Brain pericyte (primary cell): ENCODE data around the gene BTBD17.

Experiments
- DNase-seq: peaks from one replicate; pipeline ENCODE4 v3.0.0-alpha.2; 2012; ENCODE audit warnings: low read depth, low spot score

The BTBD17 gene

DNA sequence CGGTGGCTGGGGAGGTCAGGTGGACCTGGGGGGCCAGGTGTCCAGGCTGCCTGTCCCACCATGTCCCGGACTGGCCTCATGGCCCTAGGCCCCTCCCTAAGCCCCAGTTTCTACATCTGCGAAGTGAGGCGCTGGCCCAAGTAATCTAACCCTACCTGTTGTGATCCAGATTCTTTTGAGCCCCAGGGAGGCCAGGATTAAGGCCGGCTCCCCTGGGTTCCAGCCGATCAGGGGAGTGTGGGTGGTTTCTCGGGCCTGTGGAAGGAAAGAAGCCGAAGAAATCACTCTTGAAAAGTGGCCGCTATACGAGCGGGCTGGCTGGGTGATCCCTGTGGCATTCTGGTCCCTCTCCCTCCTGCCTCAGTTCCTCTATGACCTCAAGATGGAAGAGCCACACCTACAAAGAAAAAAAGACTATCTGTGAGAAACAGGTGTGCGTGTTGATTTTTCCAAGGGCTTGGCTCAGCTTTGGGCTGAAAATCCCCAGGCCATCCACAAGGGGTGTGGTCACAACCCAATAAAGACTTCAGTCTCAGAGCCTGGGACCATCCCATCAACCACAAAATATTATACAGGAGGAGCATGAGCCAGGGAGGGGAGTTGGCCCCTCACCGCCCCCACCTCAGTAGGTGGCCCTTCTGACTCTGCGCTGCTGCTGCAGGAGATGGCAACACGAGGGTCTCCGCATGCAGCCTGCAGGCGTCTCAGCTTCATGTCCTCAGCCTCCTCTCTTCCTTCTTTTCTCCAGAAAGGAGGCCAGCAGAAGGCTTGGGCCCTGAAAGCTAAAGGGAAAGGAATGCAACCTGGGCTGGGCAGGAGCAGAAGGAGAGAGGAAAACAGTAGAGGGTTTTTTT, 25.9 kb upstream of the BTBD17 start:
- no peak for DNase-seq

DNA sequence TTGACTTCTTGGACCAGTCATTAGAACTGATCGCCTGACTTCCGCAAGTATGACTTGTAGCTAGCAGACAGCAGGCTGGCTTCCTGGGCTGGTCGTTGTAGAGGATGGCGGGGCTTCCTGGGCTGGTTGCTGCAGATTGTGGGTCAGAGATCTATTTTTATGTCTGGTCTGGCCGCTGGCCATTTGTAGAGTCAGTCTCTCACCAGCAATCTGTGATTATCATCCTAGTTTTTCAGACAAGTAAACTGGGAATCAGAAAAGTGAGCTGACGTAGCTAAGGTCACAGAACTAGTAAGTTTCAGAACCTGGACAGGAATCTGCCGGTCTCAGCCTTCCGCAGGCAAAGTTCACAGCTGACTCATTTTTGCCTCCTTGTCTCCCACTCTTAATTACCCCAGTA, 24.7 kb upstream of the BTBD17 start:
- no peak for DNase-seq

DNA sequence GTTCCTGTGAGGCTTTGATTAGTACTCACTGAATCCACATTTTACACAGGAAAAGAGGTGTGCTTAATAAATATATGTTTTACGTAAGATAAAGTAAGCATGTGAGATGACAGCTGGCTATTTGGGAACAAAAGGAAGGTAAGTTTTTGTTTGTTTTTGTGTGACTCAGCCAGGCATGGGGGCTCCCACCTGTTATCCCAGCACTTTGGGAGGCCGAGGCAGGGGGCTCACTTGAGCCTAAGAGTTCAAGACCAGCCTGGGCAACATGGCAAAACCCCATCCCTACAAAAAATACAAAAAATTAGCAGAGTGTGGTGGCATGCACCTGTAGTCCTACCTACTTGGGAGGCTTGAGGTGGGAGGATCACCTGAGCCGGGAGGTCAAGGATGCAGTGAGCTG, 23.5 kb upstream of the BTBD17 start:
- no peak for DNase-seq

DNA sequence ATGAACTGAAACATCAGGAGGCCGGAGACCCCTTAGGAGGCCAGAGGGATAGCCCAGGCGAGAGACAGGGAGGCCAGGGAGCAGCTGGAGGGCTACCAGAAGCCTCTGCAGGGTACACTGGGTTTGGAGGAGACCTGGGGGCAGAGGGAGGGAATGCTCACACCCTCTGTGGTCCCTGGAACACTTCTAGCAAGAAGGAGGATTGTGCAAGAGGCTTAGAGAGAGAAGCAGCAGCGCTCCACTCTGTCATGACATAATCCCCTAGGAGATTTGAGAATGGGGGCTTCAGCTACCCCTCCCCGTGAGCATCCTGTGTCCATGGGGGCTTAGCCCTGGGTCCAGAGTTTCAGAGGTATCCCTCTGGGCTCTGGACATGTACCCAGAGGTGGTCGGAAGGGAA, 21.5 kb upstream of the BTBD17 start:
- DNase-seq = no peak

DNA sequence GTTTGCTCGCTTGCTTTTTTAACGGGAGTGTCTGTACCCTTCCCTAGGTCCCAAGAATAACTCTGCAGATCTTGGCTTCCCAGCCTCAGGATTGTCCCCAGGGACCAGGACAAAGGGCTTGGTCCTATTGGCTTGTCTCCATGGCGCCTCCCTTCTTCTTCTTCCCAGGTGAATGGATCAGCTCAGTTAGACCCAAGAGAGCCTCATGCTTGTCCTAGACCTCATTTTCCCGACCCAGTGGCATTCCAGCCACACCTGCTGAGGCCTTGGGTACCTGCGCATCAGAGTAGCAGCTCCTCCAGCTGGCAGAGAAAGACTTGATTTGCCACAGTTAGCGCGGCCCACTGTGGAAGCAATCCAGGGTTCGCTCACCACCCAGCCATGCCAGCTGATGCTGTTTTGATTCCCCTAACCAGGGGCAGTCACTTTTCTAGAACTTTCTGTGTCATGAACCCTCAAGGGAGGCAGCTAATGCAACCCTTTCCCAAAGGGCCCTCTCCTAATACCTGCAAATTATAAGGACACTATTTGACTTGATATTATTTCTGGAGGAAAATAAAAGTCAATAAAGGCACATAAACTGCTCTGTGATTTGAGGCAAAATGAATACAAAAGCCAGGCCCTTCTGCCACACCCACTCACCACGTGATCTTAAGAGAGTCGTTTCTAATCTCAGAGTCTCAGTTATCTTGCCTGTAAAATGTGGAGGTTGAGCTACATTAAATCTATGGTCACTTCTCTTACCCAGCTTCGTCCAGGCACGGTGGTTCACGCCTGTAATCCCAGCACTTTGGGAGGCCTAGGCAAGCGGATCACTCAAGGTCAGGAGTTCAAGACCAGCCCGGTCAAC, 19.5 kb upstream of the BTBD17 start:
- DNase-seq = no peak

DNA sequence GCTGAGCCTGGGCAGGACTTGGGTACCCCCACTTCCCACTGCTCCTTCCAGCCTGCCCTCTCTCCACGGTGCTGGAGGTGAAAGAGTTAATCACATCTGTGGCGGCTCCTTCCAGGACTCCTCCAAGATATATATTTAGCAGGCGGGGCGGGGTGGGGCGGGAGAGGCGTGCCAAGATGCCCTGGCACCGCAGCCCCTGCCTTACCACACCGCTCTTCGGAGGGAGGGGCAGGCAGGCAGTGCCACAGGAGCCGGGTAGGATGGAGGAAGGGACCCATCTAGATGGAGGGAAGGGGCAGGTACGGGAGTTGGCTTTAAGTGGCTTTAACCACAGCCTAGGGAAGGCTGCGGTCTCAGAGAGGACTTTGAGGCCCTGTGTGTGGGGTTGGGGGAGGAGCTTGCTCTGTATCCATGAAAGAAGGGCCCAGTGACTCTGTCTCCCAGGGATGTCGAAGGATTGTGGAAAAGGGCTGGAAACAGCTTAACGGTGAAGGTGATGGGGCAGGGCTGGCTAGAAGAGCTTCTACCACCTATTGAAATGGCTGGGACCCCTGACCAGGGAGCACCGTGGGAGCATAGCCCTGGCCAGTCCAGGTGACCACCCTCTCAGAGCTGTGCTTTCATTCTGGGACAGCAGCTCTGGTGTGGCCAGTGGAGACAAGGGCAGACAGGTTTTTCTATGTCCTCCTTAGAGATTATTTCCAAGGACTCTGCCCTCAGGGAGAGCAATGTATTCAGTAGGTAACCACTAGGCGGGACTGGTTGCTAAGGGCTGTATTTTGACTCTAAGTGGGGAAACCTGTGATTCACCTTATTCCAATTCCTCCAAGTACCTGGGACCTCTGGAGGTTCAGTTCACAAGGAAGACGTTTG, 18.7 kb upstream of the BTBD17 start:
- no peak for DNase-seq

DNA sequence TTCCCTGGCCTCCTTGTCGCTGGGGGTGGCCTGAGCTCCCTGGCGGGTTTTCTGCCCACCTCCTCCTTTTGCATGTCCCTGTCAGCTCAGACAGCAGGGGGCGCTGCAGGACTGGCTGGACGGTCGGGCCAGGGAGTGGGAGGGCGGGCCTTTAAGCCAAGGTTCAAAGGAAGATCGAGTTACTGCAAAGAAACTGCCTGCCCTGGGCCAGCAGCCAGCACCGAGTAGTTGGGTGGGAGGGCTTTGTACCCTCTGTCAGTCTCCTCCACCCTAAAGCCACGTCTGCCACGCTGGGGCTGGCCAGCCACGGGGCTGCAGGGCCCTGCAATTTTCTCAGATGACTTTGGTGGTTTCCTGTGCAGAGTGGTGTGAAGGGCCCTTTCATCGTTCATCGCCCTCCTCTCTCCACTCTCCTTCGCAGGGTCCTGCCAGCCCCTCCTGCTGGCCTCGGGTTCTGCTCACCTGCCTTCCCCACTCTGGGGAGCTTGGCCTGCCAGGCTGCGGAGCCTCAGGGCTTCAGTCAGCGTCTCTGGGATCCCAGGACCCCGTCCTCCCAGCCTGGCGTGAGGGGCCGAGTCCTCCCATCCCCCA, 17.9 kb upstream of the BTBD17 start:
- DNase-seq = peak; percentile 16

DNA sequence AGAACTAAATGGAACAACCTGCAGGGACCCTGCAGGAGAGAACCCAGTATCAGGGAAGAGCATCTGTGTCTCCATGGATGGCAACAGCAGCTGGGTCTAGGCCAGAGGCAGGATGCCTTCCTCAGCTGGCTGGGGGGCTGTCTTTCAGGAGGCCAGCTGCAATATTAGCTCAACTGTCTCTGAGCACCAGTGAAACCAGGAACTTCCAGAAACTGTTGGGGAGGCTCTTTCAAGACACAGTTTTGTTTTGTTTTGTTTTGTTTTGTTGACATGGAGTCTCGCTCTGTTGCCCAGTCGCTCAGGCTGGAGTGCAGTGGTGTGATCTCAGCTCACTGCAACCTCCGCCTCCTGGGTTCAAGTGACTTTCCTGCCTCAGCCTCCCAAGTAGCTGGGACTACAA, 13.2 kb upstream of the BTBD17 start:
- no peak for DNase-seq

DNA sequence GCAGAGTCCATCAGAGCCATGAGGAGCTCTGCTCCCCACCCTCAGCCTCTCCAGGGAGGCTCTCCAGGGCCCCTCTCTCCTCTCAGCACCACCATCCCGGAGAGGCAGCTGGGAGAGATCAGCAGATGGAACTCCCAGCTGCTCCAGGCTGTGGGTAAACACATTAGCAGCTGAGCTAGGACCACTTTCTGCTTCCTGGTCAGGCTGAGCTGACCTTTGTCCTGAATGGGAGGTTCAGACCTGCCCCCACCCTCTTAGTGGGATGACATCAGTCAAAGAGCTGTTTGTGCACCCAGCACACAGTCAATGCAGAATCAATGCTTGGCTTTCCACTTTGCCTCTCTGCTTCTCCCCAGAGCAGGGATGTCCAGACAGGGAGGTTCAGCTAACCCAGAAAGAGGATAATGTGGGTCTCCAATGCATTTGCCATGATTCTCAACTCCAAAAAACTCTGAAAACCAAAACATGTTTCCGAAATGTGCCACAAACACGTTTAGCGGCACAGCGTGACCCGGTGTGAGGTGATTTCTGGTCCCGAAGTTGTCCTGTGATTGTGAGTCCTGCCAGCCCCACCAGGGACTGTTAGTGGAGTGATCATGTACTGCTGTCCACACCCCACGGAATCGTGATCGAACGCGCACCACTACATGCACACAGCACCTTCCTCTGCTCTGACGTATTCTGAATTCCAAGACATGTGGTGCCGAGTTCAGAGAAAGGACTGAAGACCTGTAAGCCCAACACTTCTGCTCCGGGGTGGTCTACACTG, 12.4 kb upstream of the BTBD17 start:
- DNase-seq = no peak

DNA sequence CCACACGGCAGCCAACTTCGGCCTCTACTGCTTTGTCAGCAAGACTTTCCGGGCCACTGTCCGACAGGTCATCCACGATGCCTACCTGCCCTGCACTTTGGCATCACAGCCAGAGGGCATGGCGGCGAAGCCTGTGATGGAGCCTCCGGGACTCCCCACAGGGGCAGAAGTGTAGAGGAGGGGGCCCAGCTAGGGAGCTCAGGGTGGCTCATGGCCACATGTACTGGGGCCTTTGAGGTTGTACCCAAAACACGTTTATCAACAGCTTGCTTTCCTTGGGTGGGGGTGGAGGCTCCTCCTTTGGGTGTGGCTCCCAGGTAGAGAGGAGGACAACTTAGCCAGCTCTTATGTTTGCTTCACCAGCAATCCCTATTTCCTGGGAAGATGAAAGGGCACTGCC, 10.8 kb upstream of the BTBD17 start:
- DNase-seq = no peak

DNA sequence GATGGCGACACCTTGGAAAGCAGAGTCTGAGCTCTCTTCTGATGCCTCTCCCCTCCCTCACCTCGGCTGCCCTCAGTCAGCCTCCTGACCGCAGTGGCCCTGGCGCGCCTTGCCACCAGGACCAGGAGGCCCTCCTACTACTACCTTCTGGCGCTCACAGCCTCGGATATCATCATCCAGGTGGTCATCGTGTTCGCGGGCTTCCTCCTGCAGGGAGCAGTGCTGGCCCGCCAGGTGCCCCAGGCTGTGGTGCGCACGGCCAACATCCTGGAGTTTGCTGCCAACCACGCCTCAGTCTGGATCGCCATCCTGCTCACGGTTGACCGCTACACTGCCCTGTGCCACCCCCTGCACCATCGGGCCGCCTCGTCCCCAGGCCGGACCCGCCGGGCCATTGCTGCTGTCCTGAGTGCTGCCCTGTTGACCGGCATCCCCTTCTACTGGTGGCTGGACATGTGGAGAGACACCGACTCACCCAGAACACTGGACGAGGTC, 10.0 kb upstream of the BTBD17 start:
- DNase-seq = no peak

DNA sequence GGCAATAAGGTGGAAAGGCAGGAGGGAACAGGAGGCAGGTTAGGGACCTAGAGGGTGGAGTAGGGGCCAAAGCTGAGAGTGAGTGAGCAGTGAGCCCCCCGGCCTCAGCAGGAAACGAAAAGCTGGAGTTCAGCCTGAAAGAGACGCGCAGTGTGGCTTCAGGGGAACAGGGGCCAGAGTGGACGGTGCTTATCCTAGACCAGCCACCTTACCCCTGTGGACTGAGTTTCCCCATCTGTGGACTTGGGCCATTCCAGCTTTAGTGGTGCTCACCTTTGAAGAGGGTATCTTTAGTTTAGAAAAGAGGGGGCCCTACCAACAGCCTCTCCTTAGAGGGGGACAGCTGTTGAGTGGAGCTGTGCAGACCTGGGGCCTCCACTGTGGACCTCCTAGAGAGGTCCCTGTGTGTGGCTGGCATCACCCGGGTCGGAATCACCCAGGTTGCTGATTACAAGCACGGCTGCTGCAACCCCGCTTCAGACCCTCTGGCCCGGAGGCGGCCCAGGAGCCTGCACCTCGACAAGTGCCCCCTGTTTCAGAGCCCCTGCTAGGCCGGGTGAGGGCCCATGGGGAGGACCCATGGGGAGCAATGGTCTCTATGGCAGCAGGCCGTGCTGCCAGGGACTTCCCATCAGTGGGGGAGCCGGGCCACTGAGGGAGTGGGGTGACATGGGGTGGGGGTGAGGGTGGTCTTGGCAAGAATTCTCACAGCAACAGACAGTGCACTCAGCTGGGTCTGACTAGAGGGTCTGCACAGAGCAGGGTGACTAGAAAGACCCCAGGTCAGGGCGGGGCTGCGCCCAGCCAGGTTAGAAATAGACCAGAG, 8.2 kb upstream of the BTBD17 start:
- DNase-seq = no peak

DNA sequence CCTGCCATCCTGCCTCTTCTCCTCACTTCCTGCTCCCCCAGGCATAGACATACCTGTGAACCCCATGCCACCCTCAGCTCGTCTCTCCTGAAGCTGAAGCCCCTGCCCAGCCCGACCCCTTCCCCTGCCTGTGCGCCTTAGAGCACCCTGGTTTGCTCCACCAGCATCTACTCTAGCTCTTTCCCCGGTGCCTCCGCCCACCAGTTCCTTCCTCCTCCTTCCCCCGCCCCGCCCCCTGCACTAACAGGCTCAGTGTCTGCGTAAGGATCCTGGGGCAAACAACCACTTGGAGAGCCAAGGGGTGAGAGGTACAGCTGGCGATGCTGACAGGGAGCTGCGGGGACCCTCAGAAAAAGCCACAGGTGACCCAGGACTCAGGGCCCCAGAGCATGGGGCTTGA, 7.6 kb upstream of the BTBD17 start:
- no peak for DNase-seq

DNA sequence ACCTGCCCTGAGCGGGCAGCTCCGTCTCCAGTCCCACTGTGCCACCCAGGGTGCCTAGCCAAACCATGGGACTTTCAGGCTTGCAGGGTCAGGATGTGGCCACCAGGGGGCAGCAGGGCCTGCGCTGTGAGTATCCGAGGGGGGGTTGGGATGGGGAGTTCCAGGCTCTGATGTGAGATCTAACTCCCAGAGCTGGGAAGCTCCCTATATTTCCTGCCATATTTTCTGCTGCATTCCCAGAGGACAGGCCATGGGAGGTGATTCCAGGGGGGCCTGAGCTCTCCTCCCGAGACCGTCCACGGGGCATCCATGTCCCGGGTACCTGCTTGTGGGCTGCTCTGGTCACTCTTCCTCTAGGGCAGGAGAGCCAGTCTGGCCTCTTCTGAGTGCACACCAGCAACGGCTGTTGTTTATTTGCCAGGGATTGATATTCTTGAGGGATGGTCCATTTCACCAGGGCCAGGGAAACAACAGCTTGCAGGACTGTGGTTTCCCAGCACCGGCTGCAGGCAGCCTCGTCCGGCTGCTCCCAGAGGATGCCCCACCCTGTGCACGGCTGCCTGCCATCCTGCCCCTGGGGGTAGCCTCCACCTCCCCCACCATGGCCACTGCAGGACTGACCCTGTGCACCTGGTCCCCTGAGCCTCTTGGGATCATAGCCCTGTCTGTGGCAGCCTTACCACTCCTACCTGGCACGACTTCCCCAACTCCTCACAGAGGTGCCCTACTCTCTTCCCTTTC, 6.8 kb upstream of the BTBD17 start:
- no peak for DNase-seq

DNA sequence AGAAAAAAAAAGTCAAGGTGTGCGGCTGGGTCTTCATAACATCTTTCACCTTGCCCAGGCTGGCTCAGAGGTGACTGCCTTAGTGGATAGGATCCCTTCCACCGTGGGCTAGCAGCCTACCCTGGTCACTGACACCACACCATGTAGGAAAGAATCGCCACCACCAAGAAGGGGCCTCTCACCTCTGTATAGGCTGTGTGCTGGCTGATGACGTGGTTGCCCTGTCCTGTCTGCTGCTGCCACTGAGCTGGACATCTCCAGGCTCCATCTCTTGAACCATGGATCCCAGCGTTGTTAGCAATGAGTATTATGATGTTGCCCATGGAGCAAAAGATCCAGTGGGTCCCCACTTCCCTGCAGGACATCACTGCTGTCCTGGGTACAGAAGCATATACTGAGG, 5.5 kb upstream of the BTBD17 start, which contains the start of gene GPR142:
Gene GPR142, plus strand, starts transcription at position 301 of the 400 bp plus-strand sequence. CDS start 2,035 bp downstream, outside the sequence.
- DNase-seq = no peak

DNA sequence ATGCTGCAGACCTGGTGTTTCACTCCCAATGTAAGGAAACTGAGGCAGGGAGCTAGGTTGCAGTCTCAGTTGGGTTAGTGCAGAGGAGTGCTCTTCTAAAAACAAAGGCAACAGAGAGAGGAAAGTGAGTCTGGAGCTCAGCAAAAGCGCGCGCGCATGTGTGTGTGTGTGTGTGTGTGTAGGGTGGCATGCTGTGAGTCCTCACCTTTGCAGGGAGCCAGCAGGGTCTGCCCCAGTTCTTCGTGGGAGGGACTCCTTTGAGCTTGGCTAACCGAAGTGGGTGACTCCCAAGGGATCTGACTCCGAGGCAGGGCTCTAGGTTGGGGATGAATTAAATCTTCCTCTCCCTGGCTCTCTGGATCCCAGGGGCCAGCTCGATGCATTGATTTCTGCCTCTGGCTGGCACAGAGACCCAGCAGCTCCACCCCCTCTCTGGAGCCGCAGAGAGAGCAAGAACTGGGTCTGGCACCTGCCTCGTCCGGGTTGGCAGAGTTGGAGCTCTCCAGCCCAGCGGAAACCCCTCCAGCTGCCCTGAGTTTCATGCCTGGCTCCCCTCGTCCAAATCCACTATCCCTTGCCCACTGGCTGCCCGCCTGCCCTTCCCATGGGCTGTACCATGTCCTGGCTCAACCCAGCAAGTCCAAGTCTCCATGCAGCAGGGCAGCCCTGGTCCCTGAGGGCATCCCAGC, 1.3 kb upstream of the BTBD17 start:
- DNase-seq = no peak

DNA sequence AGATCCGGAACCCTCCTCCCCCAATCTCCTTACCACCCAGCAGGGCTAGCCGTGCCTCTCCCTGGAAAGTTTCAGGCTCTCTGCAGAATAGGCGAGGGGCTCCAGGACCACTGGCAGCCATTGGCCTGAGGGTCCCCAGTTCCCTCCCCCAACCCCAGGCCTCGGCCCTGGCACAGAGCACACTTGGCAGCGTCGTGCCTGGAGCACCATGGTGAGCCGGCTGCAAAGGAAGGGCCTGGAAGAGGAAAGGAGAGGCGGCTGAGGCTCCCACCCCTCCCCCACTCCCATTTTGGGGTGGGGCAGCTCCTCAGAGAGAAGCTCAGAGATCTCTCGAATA, 369 bp upstream of the BTBD17 start:
- no peak for DNase-seq

DNA sequence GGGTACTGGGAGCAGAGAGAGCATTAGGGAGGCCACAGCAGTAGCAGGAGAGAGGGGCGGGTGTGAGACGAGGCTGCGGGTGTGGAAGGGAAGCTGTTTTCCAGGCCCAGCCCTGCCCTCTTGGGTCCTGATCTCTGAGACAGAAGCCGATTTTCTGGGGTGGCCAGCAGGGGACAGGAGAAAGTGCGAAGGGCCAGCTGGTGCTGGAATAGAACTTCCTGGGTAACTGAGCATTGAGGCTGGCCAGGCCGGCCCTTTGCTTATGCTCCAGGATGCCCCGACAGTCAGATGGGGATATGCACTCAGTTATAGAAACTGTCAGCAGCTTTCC, 804 bp downstream of the BTBD17 start:
- no peak for DNase-seq

DNA sequence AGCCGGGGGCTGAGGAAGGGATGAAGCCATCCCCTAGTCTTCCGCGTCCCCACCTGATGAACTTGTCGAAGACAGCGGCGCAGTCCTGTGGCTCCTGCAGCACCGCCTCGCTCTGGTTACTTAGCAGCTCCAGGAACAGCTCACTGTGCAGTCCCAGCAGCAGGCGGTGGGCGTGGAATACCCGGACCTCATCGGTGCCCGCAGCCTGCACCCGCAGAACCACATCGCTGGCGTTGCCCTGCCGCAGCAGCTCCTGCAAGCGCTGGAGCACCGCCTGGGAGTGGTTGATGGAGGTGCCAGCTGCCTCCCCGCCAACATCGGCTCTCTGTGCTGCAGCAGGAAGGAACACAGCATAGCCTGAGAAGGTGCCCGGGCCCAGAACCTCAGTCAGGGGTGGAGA, 1.8 kb downstream of the BTBD17 start:
- no peak for DNase-seq
